GM18870 (cell line): ENCODE results near the gene KIFC3.
"Not testable (repeated sequence)": the region's sequence is repeated elsewhere in the genome, so short reads cannot be mapped to it uniquely, and the experiment has no call there.

ENCODE experiments used
- ATAC-seq: cut with Tn5 transposase; IDR thresholded peaks from one replicate; pipeline ENCODE4 v1.9.1; 2021; ENCODE audit warnings: moderate library complexity; ENCODE audit not compliant: unreplicated experiment

The KIFC3 gene

DNA sequence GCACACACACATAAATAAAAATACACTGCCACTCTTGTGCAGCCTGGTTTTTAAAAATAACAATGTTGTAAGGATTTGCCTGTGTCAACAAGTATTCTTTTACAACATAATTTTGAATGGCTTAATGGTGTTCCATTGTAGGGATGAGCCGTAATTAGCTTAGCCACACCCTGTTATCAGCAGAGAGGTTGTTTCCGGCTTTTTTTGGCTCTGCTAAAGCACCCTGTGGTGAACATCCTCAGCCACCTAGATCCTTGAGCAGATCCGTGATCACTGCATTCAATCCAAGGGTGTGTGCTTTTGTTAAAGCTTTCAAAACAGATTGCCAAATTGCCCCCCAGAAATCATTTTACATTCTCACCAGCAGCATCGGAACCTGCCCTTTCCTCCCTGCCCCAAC is 59.7 kb downstream of the KIFC3 start:
- ATAC-seq: no peak

DNA sequence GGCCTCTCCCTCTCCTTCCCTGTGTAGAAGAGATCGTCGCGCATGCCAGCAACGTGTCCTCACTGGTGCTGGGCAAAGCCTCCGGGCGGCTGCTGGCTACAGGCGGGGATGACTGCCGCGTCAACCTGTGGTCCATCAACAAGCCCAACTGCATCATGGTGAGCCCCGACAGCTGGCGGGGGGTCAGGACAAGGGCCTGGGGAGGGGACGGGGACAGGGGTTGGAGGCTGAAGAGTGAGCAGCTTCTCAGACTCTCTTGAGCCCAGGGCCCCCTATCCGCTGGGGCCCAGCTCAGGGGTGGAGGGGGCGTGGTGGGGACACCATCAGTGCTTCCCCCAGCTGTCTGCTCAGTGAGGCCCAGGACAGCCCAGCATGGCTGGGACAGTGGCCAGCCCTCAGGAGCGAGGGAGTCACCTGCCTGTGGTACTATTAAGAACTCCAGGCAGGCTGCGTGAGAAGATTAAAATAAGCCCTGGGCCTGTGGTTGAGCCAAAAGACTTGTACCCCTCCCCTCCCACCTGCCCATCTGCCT is 60.6 kb downstream of the KIFC3 start:
- ATAC-seq: no peak

DNA sequence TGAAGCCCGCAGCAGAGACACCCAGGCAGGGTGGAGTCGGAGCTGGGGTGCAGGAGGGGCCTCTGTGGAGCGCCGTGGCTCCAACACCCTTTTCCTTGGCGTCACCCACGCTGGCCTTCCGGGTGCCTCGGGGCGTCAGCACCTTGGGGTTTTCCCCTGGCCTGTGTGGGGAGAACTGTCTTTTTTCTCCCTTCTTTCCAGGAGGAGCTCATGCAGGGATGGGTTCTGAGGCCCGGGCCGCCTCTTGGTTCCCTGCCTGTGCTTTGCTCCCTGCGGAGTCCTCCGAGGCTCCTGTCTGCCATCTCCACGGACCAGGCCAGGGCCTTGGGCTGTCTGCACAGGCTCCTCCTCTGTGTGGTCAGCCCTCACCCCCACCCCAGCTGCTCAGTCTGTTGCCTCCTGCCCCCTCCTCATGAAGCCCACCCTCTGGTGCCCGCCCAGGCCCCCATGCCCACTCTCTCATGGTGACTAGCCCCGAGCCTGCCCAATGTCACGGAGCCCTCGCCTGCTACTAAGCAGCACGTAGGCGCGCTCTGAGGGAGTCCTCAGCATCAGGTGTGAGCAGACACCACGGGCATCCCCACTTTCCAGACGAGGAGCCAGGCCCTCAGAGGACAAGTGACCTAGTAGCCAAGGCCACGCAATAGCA is 61.7 kb downstream of the KIFC3 start:
- ATAC-seq: no peak

DNA sequence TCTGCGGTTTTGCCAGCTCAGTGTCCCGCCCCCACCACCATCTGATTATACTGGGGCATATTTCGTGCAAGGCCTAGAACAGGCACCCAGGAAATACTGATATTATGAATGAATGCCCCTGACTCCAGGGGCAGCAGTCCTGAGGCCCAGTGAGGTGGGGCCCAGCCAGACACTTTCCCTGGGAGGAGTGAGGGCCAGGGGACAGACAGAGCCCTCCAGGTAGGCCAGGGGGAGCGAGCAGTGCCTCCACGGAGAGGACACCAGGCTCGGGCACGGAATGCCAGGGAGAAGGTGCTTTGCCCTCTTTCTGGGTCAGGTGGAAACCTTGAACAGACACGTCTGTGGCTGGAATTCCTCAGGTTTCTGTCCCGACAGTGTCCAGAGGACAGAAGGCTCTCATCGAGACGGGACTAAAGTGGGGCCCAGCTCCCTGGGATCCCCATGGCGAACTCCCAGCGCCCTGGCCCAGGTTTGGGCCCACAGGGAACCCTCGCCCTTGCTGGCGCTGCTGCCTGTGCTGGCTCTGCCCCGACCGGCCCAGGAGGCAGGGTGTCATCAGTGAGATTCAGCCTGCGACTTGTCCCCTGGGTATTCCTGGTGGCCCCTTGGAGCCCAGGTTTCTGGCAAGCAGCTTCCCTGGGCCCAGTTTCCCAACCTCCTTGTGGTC is 62.4 kb downstream of the KIFC3 start:
- ATAC-seq: no peak

DNA sequence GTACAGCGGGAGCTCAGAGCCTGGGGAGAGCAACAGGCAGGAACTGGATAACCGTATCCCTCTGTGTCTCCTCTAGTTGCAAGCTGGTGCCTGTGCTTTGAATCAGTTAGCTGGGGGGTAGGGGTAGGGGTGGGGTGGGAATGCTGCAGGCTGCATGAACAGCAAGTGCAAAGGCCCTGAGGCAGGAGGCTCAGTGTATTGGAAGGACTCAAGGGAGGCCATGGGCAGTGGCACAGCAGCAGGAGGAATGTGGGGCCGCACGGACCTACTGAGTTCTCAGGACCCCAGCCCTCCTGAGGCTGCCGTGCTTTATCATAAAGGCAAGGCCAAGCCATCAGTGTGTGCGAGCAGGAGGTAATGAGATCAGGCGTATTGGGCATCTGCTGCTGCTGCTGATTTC is 63.4 kb downstream of the KIFC3 start:
- ATAC-seq: no peak

DNA sequence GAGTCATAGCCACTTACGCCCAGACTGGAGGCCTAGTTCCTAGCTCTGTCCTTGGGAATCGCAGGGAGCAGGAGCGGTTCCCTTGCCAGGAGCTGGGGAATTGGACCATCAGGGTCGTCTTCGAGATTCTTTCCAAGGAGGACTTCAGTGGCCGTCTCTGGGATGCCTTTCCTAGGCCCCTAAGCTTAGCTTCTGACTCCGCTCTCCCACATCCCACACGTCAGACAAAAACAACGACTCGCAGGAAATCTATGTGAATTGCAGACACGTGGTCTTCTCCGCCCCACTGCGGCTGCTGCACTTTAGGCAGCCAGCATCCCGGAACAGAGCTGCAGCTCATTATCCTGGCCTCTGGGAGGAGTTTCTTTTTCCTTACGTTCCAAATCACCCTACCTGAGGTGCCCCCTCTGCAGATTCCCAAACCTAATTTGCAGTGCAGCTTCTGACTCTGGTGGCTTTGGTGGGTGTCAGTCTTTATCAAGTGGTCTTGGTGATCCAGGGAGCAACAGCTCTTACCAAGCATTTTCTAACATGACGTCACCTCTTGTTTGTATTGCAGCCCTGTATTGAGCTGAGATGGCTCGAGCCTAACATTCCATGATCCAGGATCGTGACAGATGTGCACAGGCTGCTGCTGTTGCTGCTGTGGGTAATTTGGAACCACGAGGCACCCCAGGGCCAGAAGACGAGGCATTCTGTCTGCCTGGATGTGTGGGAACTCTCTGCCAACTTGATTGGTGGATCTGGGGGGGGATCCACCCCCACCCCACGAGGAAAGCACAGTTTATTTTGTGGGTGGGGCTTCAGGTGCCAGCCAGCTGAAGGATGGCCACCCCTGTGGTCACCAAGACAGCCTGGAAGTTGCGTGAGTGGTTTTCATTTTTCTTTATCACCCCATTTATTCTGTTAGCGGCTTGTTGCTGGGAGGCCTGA is 65.6 kb downstream of the KIFC3 start:
- no peak for ATAC-seq

DNA sequence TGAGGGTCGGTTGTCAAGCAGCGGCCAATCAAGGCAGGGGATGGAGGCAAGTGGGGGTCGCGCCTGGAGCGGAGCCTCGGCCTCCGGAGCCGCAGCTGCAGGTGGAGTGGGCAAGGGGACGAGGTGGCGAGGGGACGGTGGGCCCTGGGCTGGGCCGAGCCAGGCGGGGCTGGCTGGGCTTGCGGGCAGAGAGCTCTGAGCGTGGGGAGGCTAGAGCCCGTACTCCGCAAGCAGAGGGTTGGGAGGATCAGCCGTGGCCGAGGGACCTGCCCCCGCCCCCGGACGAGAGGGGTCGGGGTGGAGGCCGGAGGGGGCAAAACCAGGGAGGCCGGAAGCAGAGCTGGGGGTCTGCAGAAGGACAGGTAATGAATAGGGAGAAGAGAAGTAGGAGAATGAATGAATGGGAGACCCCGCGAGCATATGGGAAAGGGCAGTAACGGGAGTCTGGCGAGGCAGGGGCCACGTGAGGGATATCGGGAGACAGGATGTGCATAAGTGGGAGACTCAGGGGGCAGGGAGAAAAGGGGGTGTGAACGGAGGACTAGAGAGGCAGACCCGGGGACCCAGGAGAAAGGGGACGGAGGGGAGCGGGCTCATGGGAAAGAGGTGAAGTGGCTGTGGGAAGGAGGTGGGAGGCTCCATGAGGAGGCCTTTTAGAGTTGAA is 66.4 kb downstream of the KIFC3 start, which contains the start of gene KATNB1:
TSS of gene KATNB1 (plus strand) at position 16 of the 664 bp plus-strand sequence. CDS start 1,474 bp downstream, outside the sequence.
- peak; percentile 5 for ATAC-seq

DNA sequence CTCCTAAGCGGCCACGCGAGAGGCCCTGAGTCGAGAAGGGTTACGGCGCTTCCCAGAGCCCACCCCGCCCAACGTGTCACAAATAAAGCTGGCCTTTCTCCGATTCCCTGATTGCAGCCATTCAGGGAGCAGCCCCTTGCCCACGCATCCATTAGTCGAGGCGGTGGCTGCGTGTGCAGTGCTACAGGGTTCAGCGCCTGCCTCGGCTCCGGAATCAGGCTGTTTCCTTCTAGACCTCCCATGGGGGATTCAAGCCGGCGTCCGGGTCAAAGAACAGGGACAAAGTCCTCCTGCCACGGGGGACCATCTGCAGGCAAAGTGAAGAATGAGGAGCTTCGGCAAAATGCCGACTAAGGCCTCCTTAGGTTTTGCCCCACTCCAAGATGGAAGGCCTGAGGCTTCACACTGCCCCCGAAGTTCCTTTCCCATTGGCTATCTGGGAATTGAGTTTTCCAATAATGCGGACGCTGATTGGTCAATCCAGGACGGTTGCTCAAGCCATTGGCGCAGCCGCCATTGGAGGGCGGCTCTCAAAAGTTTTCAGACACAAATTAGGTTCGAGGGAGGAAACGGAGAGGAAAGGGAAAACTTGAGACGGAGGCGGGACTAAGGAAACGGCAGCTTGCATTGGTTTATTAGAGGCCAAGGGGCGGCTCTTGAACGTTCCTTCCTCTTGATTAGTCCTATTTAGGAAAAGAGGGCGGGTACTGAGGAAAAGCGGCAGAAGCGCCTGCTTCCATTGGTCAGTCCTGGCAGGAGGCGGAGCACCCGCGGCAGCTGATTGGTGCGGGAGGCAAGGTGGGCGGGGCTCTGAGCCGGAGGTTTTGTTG is 67.2 kb downstream of the KIFC3 start:
- peak; percentile 92 for ATAC-seq

DNA sequence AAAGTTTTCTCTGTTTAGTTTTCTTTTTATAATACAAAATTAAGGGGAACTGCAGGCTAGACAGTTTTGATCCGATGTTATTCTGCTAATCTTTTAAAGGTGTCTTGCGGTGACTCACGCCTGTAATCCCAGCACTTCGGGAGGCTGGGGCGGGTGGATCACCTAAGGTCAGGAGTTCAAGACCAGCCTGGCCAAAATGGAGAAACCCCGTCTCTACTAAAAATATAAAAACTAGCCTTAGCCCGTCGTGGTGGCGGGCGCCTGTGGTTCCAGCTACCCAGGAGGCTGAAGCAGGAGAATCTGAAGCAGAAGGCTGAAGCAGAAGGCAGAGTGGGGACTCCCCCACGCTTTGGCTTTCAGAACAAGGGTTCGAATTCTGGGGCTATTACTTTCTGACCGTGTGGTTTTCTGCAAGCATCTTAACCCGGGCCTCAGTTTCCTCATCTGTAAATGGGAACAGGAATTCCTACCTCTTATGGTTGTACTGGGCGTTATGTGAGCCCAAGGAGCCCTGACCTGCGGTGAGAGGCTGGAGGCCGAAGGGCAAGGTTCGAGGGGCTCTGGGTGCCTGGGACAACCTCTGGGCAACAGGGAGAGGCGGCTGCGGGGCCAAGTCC is 67.9 kb downstream of the KIFC3 start:
- no peak for ATAC-seq

DNA sequence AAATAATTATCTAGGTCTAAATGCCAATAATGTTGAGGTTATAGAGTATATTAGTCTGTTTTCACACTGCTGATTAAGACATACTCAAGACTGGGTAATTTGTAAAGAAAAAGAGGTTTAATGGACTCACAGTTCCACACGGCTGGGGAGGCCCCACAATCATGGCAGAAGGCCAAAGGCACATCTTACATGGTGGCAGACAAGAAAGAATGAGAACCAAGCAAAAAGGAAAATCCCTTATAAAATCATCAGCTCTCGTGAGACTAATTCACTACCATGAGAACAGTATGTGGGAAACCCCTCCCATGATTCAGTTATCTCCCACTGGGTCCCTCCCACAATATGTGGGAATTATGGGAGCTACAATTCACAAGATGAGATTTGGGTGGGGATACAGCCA is 69.6 kb downstream of the KIFC3 start:
- ATAC-seq: no peak

DNA sequence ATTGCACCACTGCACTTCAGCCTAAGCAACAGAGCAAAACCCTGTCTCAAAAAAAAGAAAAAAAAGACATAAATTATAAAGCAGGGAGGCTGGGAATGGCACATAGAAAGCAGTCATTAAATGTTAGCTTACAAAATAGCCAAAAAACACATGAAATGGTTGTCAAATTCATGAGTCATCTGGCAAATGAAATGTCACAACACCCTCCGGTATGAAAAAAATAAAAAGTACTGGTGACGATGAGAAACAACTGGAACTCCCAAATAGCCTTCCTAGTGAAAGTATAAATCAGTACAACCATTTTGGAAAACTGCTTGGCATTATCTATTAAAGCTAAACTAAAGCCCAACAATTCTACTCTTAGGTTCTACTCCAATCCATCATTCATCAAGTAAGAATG is 70.3 kb downstream of the KIFC3 start:
- no peak for ATAC-seq

DNA sequence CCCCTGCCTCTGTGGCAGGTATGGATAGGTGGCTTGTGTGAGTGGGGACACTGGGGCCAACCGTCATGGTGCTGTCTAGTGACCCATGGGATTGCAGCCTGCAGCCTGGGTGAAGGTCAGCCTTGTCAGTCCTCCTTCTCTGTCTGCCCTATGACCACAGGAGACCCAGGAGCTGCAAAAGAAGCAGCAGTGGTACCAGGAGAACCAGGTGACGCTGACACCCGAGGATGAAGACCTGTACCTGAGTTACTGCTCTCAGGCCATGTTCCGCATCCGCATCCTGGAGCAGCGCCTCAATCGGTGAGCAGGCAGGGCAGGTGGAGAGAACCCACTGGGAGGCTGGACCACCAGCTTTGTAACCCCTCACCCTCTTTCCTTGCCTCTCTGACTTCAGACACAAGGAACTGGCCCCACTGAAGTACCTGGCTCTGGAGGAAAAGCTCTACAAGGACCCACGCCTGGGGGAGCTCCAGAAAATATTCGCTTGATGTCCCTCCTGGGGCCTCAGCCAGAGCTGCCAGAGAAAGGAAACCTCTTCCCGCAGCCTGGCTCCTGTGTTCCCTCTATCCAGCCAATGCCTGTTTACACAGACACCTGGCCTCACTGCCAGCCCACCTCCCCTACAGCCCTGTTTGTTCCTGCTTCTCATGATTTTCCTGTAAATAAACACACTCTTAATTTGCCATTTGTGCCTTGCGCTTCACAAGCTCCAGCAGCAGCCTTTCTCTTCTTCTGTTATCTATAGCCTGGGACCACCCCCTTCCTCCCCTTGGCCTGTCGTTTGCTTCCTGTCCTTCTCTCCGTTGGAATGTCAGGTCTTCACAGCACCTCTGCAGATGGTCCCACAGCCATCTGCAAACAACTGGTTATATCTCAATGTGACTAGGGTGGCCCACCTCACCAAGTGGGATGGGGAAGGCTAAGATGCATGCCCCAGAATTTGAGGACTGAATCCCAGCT is 71.2 kb downstream of the KIFC3 start:
- no peak for ATAC-seq

DNA sequence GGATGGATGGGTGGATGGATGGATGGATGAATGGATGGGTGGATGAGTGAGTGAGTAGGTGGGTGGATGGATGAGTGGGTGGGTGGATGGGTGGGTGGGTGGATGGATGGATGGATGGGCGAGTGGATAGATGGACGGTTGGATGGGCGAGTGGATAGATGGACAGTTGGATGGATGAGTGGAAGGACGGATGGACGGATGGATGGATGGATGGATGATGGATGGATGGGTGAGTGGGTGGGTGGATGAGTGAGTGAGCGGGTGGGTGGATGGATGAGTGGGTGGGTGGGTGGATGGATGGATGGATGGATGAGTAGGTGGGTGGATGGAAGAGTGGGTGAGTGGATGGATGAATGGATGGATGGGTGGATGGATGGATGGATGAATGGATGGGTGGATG is 72.4 kb downstream of the KIFC3 start:
- not testable (repeated sequence) for ATAC-seq

DNA sequence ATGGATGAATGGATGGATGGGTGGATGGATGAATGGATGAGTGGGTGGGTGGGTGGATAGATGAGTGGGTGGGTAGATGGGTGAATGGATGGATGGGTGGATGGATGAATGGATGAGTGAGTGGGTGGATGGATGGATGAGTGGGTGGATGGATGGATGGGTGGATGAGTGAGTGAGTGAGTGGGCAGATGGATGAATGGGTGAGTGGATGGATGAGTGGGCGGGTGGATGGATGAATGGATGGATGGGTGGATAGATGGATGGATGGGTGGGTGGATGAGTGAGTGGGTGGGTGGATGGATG is 73.2 kb downstream of the KIFC3 start:
- no peak for ATAC-seq

DNA sequence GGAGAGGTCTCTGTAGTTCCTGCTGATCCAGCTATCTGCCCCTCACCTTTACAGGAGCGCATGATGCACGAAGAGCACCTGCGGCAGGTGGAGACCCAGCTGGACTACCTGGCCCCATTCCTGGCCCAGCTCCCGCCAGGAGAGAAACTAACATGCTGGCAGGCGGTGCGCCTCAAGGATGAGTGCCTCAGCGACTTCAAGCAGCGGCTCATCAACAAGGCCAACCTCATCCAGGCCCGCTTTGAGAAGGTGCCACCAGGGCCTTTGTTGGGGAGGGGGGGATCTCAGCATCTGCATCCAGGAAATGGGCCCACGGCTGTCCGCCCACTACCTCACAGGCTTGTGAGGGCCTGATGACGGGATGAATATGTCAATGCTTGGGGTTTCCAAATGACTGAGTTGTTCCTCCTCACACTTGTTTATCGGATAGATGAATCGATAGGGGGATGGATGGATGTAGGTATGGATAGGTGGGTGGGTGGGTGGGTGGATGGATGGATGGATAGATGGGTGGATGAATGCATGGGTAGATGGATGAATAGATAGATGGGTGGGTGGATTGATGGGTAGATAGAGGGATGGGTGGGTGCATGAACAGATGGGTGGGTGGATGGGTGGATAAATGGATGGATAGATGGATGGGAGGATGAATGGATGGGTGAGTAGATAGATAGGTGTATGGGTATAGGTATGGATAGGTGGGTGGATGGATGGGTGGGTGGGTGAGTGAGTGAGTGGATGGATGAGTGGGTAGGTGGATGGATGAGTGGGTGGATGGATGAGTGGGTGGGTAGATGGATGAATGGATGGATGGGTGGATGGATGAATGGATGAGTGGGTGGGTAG is 73.7 kb downstream of the KIFC3 start:
- no peak for ATAC-seq

DNA sequence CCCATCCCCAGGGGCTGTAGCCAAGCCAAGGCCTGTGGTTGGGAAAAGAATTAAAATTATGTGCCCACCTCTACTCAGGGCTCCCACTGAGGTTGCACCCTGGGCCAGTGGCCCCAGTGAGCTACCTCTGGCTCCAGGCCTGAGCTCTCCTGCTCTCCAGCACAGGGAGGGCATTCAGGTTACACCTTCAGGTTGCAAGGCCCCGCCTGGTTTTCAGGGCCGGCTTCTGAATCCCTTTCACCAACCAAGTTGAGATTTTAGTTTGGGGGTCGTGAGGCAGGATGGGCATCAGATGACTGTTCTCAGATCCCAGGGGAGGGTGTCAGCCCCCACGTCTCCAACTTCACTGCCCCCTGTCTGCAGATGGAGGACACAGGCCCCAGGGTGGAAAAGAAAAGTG is 74.7 kb downstream of the KIFC3 start:
- ATAC-seq: no peak

DNA sequence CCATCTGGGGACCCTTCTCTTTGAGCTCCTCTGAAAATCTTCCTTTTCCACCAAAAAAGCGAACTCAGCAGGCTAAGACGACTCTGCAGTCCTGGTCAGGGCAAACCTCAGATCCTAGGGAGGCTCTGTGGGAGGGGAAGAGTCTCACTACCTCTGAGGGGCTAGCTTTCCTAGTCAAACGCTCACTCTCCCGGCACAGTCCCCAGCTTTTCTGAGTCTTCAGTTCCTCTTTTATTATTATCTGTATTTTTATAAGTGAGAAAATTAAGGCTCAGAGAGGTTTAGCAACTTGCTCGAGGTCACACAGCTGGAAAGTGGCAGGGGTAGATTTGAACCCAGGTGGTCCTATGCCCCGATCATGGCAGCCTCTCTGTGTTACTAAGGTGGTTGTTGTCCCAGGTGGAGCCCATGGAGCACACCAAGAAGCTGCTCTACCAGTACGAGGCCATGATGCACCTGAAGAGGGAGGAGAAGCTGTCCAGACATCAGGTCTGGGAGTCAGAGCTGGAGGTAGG is 75.8 kb downstream of the KIFC3 start:
- no peak for ATAC-seq

DNA sequence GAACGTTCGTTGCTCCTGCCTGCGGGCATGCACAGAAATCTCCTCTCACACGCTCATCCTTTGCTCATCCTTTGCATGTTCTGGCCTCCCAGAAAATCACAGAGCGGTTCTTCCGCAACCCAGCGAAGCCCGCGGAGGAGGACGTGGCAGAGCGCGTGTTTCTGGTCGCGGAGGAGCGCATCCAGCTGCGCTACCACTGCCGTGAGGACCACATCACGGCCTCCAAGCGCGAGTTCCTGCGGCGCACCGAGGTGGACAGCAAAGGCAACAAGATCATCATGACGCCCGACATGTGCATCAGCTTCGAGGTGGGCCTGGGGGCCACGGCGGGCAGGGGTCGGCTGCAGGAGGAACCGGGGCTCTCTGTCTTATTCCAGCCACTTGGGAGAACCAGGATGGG is 76.3 kb downstream of the KIFC3 start:
- no peak for ATAC-seq
